Measurements from ENCODE around the gene NPAT.

NPAT gene

GRCh38 chr11:108242422-108242821 lies 20.0 kb upstream of the NPAT start:
- no peaks in the 10 kb centered on the region for H3K27me3 ChIP-seq
- no peak for DNase-seq
- no peaks in the 10 kb centered on the region for H3K4me1 ChIP-seq
- no peaks in the 10 kb centered on the region for H3K9me3 ChIP-seq
- TF ChIP-seq, protein P1, sequence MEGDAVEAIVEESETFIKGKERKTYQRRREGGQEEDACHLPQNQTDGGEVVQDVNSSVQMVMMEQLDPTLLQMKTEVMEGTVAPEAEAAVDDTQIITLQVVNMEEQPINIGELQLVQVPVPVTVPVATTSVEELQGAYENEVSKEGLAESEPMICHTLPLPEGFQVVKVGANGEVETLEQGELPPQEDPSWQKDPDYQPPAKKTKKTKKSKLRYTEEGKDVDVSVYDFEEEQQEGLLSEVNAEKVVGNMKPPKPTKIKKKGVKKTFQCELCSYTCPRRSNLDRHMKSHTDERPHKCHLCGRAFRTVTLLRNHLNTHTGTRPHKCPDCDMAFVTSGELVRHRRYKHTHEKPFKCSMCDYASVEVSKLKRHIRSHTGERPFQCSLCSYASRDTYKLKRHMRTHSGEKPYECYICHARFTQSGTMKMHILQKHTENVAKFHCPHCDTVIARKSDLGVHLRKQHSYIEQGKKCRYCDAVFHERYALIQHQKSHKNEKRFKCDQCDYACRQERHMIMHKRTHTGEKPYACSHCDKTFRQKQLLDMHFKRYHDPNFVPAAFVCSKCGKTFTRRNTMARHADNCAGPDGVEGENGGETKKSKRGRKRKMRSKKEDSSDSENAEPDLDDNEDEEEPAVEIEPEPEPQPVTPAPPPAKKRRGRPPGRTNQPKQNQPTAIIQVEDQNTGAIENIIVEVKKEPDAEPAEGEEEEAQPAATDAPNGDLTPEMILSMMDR (IDR thresholded peaks at IDR 0.05) = no peak
- peaks cover 13 to 40% (median 19%) of the 10 kb centered on the region in 3 donors for H3K36me3 ChIP-seq
- H3K4me3 ChIP-seq = no peak overlapping the region
- no peak overlapping the region for H3K27ac ChIP-seq
- intact Hi-C loops (cut with DNase I; ENCODE audit: low total_unique reads) = no loop called here

DNA sequence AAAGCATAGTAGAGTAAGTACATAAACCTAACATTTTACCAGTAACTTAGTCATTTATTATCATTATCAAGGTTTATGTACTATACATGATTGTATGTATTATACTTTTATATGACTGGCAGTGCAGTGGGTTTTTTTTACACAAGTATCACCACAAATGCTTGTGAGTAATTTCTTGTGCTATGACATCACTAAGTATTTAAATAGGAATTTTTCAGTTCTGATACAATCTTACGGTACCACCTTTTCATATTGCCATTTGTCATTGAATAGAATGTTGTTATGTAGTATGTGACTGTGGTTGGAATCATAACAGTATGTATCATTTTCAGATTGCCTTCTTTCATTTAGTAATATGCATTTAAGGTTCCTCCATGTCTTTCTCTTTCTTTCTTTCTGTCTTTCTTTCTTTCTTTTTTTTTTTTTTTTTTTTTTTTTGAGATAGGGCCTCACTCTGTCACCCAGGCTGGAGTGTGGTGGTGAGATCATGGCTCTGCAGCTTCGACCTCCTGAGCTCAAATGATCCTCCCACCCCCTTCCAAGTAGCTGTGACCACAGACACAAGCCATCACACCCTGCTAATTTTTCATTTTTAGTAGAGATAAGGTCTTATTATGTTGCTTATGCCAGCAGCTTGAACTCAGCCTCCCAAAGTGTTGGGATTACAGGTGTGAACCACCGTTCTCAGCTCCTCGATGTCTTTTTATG lies 19.0 kb upstream of the NPAT start:
- TF ChIP-seq, protein P1 (IDR thresholded peaks at IDR 0.05) = no peak
- H3K27ac ChIP-seq = no peak overlapping the region
- no peak for DNase-seq
- H3K27me3 ChIP-seq = no peaks in the 10 kb centered on the region
- intact Hi-C loops (cut with DNase I; ENCODE audit: low total_unique reads) = no loop called here
- H3K9me3 ChIP-seq = no peaks in the 10 kb centered on the region
- no peak overlapping the region for H3K4me3 ChIP-seq
- H3K4me1 ChIP-seq = no peaks in the 10 kb centered on the region
- peaks cover 16 to 38% (median 28%) of the 10 kb centered on the region in 3 donors for H3K36me3 ChIP-seq

DNA sequence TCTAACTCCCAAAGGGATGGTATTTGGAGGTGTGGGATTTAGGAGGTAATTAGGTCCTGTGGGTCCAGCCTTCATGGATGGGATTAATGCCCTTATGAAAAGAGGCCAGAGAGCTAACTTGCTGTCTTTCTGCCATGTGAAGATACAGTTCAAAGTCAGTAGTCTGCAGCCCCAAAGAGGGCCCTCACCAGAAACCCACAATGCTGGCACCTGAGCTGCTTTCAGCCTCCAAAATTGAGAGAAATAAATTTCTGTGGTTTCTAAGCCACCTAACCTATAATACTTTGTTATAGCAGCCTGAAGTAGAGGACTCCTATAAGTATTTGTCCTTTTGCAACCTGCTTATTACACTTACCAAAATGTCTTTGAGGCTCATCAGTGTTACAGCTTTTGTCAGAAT lies 16.6 kb upstream of the NPAT start:
- no peaks in the 10 kb centered on the region for H3K9me3 ChIP-seq
- H3K27ac ChIP-seq = no peak overlapping the region
- peaks cover 31 to 48% (median 37%) of the 10 kb centered on the region in 3 donors for H3K36me3 ChIP-seq
- intact Hi-C loops (cut with DNase I; ENCODE audit: low total_unique reads) = no loop called here
- DNase-seq = no peak
- no peaks in the 10 kb centered on the region for H3K4me1 ChIP-seq
- H3K4me3 ChIP-seq = no peak overlapping the region
- TF ChIP-seq, protein P1 (IDR thresholded peaks at IDR 0.05) = no peak
- no peaks in the 10 kb centered on the region for H3K27me3 ChIP-seq

GRCh38 chr11:108237058-108237481 lies 14.6 kb upstream of the NPAT start:
- no peaks in the 10 kb centered on the region for H3K4me1 ChIP-seq
- no peak overlapping the region for H3K4me3 ChIP-seq
- no peak overlapping the region for H3K27ac ChIP-seq
- peaks cover 33 to 59% (median 37%) of the 10 kb centered on the region in 3 donors for H3K36me3 ChIP-seq
- TF ChIP-seq, protein P1 (IDR thresholded peaks at IDR 0.05) = no peak
- H3K27me3 ChIP-seq = no peaks in the 10 kb centered on the region
- H3K9me3 ChIP-seq = no peaks in the 10 kb centered on the region
- DNase-seq = no peak
- intact Hi-C loops (cut with DNase I; ENCODE audit: low total_unique reads) = no loop called here

DNA sequence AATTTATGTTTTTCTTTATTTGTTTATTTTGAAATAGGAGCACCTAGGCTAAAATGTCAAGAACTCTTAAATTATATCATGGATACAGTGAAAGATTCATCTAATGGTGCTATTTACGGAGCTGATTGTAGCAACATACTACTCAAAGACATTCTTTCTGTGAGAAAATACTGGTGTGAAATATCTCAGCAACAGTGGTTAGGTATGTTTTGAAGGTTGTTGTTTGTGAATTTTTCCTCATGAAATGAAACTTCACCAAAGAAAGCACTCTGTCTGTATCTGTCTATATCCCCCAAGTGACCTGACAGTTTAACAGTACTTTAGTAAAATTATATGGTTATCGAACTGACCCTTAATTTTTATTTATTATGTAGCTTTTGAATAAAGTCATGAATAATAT lies 13.2 kb upstream of the NPAT start:
- Histone ChIP-seq H3K9me3 (no peaks in the 10 kb centered on the region), H3K27me3 (no peaks in the 10 kb centered on the region), H3K27ac (no peak overlapping the region), H3K4me1 (no peaks in the 10 kb centered on the region), H3K36me3 (peaks cover 34 to 67% (median 50%) of the 10 kb centered on the region in 3 donors), H3K4me3 (no peak overlapping the region)
- TF ChIP-seq, protein P1 (IDR thresholded peaks at IDR 0.05) = no peak
- intact Hi-C loops (cut with DNase I; ENCODE audit: low total_unique reads) = no loop called here
- no peak for DNase-seq

All from tibial artery (tissue), 4 donors.